Mesenchymal stem cell (in vitro differentiated cells and primary cell): ENCODE results near the gene CYP26B1.

Experiments used
- DNase-seq: peaks from one replicate; pipeline ENCODE4 v3.0.0-alpha.2; 2013
- H2AFZ ChIP-seq: one replicate; pipeline ENCODE4 v1.6.1; 2013; ENCODE audit warnings: low read depth, mild to moderate bottlenecking, control low read depth, inconsistent platforms, low read length, moderate library complexity
- H2AK5ac ChIP-seq: 2 replicates; pipeline ENCODE4 v1.6.1; 2013; ENCODE audit warnings: low read length, moderate library complexity, mild to moderate bottlenecking, inconsistent platforms; ENCODE audit not compliant: severe bottlenecking
- H2BK120ac ChIP-seq: one replicate; pipeline ENCODE4 v1.6.1; 2013; ENCODE audit warnings: low read depth, mild to moderate bottlenecking, inconsistent platforms, low read length, moderate library complexity
- H2BK12ac ChIP-seq, 2 experiments: one replicate each; pipeline ENCODE4 v1.6.1; 2013; ENCODE audit warnings: inconsistent platforms in 2 of 2, low read length in 2 of 2, mild to moderate bottlenecking in 2 of 2, moderate library complexity in 2 of 2, control low read depth in 1 of 2
- H2BK15ac ChIP-seq: one replicate; pipeline ENCODE4 v1.6.1; 2013; ENCODE audit warnings: mild to moderate bottlenecking, low read depth, inconsistent platforms; ENCODE audit not compliant: poor library complexity, severe bottlenecking
- H2BK5ac ChIP-seq: 2 replicates; pipeline ENCODE4 v1.6.1; 2013; ENCODE audit warnings: low read depth, mild to moderate bottlenecking, low read length, control low read depth, inconsistent platforms; ENCODE audit not compliant: poor library complexity, severe bottlenecking
- H3K14ac ChIP-seq, 2 experiments: one replicate each; pipeline ENCODE4 v1.6.1; 2013; ENCODE audit warnings: inconsistent platforms in 2 of 2, low read length in 2 of 2, control low read depth in 1 of 2, mild to moderate bottlenecking in 1 of 2, moderate library complexity in 1 of 2
- H3K18ac ChIP-seq, 2 experiments: one replicate each; pipeline ENCODE4 v1.6.1; 2013; ENCODE audit warnings: inconsistent platforms in 2 of 2, low read length in 2 of 2, control low read depth in 1 of 2, low read depth in 1 of 2, mild to moderate bottlenecking in 1 of 2
- H3K23ac ChIP-seq, 2 experiments: one replicate each; pipeline ENCODE4 v1.6.1; 2013; ENCODE audit warnings: inconsistent platforms in 2 of 2, low read length in 2 of 2, mild to moderate bottlenecking in 2 of 2, moderate library complexity in 2 of 2, control low read depth in 1 of 2
- H3K27ac ChIP-seq: 2 replicates; pipeline ENCODE4 v1.5.1; 2013; ENCODE audit warnings: mild to moderate bottlenecking, moderate library complexity, low read length, control low read depth, inconsistent platforms; ENCODE audit not compliant: poor library complexity, severe bottlenecking
- H3K27me3 ChIP-seq, 2 experiments: 2 replicates each; pipeline versions ENCODE4 v1.6.1 to v1.7.0; 2013; ENCODE audit warnings: low read length in 2 of 2, mild to moderate bottlenecking in 2 of 2, moderate library complexity in 2 of 2, control low read depth in 1 of 2, inconsistent platforms in 1 of 2; ENCODE audit not compliant: control insufficient read depth in 1 of 2, insufficient read depth in 1 of 2
- H3K36me3 ChIP-seq, 2 experiments: 2 replicates each; pipeline versions ENCODE4 v1.6.1 to v1.7.0; 2013; ENCODE audit warnings: low read length in 2 of 2, control low read depth in 1 of 2, inconsistent platforms in 1 of 2, low read depth in 1 of 2, mild to moderate bottlenecking in 1 of 2; ENCODE audit not compliant: insufficient read depth in 2 of 2, control insufficient read depth in 1 of 2
- H3K4ac ChIP-seq, 2 experiments: one replicate each; pipeline ENCODE4 v1.6.1; 2013; ENCODE audit warnings: inconsistent platforms in 2 of 2, low read length in 2 of 2, mild to moderate bottlenecking in 2 of 2, moderate library complexity in 2 of 2, control low read depth in 1 of 2, low read depth in 1 of 2
- H3K4me1 ChIP-seq: 2 replicates; pipeline ENCODE4 v1.6.1; 2013; ENCODE audit warnings: low read depth, low read length, control low read depth; ENCODE audit not compliant: control insufficient read depth, insufficient read depth
- H3K4me2 ChIP-seq: 2 replicates; pipeline ENCODE4 v1.6.1; 2013; ENCODE audit warnings: low read length, mild to moderate bottlenecking, inconsistent platforms; ENCODE audit not compliant: poor library complexity, severe bottlenecking
- H3K4me3 ChIP-seq, 2 experiments: 2 replicates each; pipeline versions ENCODE4 v1.5.1 to v1.7.0; 2013; ENCODE audit warnings: low read length in 2 of 2, mild to moderate bottlenecking in 2 of 2, control low read depth in 1 of 2, low read depth in 1 of 2; ENCODE audit not compliant: insufficient read depth in 1 of 2
- H3K79me1 ChIP-seq: replicated peaks from 2 replicates; pipeline ENCODE4 v1.6.1; 2013; ENCODE audit warnings: mild to moderate bottlenecking, control low read depth, low read length, inconsistent platforms; ENCODE audit not compliant: poor library complexity, severe bottlenecking
- H3K9ac ChIP-seq: 2 replicates; pipeline ENCODE4 v1.7.0; 2013; ENCODE audit warnings: mild to moderate bottlenecking, low read length, moderate library complexity
- H3K9me3 ChIP-seq: 2 replicates; pipeline ENCODE4 v1.7.0; 2013; ENCODE audit warnings: mild to moderate bottlenecking, low read length; ENCODE audit not compliant: control insufficient read depth
- H4K8ac ChIP-seq: one replicate; pipeline ENCODE4 v1.6.1; 2013; ENCODE audit warnings: inconsistent platforms, mild to moderate bottlenecking, low read length, moderate library complexity
- H4K91ac ChIP-seq: one replicate; pipeline ENCODE4 v1.6.1; 2013; ENCODE audit warnings: mild to moderate bottlenecking, low read length, inconsistent platforms
- WGBS: methylation state at CpG from one replicate; pipeline ENCODE4 v1.1.7; 2013; ENCODE audit warnings: mixed read lengths; 5-methylcytosine and 5-hydroxymethylcytosine counted together

CYP26B1 gene

DNA sequence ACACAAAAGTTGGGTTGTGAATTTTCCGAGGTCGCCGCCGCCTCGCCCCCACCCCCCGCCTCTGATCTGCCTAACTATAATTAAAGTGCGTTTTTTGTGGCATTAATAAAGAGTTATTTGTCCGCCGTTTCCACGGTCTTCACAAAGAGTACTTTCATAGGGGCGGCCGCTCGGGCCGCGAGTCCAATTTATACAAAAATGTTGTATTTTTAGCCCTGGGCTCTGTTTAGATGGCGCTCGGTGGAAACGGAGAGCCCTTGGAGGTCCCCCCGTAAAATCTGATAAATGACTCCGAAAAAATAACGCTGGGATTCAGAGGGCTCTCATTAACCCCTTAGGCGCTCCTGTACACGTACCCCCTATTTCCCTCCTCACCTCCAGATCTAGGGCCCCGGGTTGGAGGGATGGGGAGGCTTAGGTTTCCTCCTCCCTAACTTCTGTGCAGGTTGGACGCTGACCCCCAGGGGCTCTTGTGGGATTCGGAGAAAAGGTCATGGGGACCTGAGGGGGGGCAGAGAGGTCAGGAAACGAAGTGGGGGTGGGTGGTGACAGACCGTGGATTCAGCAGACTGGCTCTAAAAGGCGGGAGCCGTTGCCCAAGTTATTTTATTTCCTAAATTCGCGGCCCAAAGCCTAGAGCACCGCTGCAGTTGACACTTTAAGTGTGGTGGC lies 1.9 kb downstream of the CYP26B1 start:
- WGBS, result 6% methylated on average over 18 of the region's 33 CpGs
- DNase-seq, result no peak
- no peak overlapping the region for H3K18ac ChIP-seq

DNA sequence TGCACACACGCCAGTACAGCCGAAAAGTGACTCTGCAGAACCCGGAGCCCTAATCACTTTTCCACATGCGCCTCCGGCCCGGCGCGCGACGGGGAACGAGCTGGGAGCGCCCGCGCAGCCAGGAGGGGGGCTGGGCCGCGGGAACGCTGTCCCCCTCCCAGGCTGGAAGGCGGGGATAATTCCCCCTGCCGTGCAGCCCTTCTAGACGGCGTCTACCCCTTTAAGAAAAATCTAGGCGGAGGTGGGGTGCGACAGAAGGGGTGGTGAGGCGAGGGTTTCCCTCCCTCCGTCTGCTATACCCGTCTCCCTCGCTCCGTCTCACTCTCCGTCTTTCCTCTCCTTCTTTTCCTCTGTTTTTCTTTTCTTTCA lies 2.4 kb downstream of the CYP26B1 start:
- Histone ChIP-seq H4K91ac (no peak overlapping the region), H3K27me3 (peaks cover 24 to 65% of the 10 kb centered on the region in 2 experiments), H3K9ac (peak overlapping the region; percentile 81), H3K4me2 (peak overlapping the region; percentile 89), H3K9me3 (no peaks in the 10 kb centered on the region), H3K18ac (no peak overlapping the region), H2BK15ac (no peak overlapping the region), H3K23ac (no peak overlapping the region), H3K79me1 (no peaks in the 10 kb centered on the region), H3K27ac (no peak overlapping the region), H3K4ac (no peak overlapping the region), H3K4me1 (peaks cover 53% of the 10 kb centered on the region), H2AFZ (no peak overlapping the region), H3K4me3 (peak overlapping the region in 1 of 2 experiments; percentile 87), H2AK5ac (no peak overlapping the region), H2BK5ac (no peak overlapping the region), H3K14ac (no peak overlapping the region), H2BK120ac (no peak overlapping the region), H2BK12ac (no peak overlapping the region), H3K36me3 (no peaks in the 10 kb centered on the region), H4K8ac (no peak overlapping the region)
- under 1% methylated on average over 20 of the region's 29 CpGs for WGBS
- peak; percentile 30 for DNase-seq

More for the DNA sequence above, 1.9 kb downstream of the CYP26B1 start:
- H2BK5ac ChIP-seq, result no peak overlapping the region
- H3K23ac ChIP-seq, result no peak overlapping the region
- no peak overlapping the region for H2AFZ ChIP-seq
- peak overlapping the region in 1 of 2 experiments; percentile 87 for H3K4me3 ChIP-seq
- no peak overlapping the region for H2BK12ac ChIP-seq
- H3K9me3 ChIP-seq, result no peaks in the 10 kb centered on the region
- H4K91ac ChIP-seq, result no peak overlapping the region
- no peak overlapping the region for H4K8ac ChIP-seq
- H3K36me3 ChIP-seq, result no peaks in the 10 kb centered on the region
- peak overlapping the region; percentile 81 for H3K9ac ChIP-seq
- no peak overlapping the region for H3K14ac ChIP-seq
- H3K4me1 ChIP-seq, result peaks cover 55% of the 10 kb centered on the region
- H2BK15ac ChIP-seq, result peak overlapping the region; percentile 16
- peaks cover 28 to 69% of the 10 kb centered on the region in 2 experiments for H3K27me3 ChIP-seq
- H3K4ac ChIP-seq, result no peak overlapping the region
- peak overlapping the region; percentile 89 for H3K4me2 ChIP-seq
- no peaks in the 10 kb centered on the region for H3K79me1 ChIP-seq
- H3K27ac ChIP-seq, result no peak overlapping the region
- no peak overlapping the region for H2AK5ac ChIP-seq
- H2BK120ac ChIP-seq, result no peak overlapping the region

GRCh38 chr2:72144632-72145288 lies 2.9 kb downstream of the CYP26B1 start:
- H4K91ac ChIP-seq, result no peak overlapping the region
- H3K4me3 ChIP-seq, result peak overlapping the region; percentile 12 to 87
- peak overlapping the region; percentile 81 for H3K9ac ChIP-seq
- WGBS, result under 1% methylated on average over 54 of the region's 63 CpGs
- H2AFZ ChIP-seq, result no peak overlapping the region
- H3K4me1 ChIP-seq, result peaks cover 51% of the 10 kb centered on the region
- no peaks in the 10 kb centered on the region for H3K79me1 ChIP-seq
- H3K4me2 ChIP-seq, result peak overlapping the region; percentile 89
- H3K4ac ChIP-seq, result no peak overlapping the region
- DNase-seq, result no peak
- H2AK5ac ChIP-seq, result no peak overlapping the region
- H2BK12ac ChIP-seq, result no peak overlapping the region
- no peaks in the 10 kb centered on the region for H3K36me3 ChIP-seq
- no peak overlapping the region for H2BK15ac ChIP-seq
- H2BK5ac ChIP-seq, result no peak overlapping the region
- H3K23ac ChIP-seq, result no peak overlapping the region
- no peak overlapping the region for H4K8ac ChIP-seq
- no peak overlapping the region for H3K14ac ChIP-seq
- no peak overlapping the region for H3K18ac ChIP-seq
- no peaks in the 10 kb centered on the region for H3K9me3 ChIP-seq
- H2BK120ac ChIP-seq, result no peak overlapping the region
- peaks cover 21 to 61% of the 10 kb centered on the region in 2 experiments for H3K27me3 ChIP-seq
- no peak overlapping the region for H3K27ac ChIP-seq

DNA sequence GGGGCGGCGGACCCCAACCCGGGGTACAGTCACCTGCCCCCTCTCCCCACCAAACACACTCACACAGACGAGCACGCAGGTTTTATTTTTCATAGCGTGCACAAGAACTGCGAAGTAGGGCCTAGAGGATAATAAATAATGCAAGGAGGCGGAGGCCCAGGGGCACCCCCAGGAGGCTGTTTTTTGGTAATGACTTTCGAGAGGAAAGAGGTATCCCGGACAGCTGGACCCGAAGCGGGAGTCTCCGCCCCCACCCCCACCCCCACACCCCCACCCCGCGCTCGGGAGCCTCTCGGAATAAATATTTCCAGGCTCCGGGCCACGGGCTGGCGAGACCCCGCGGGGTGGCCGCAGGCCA lies 3.4 kb downstream of the CYP26B1 start:
- Histone ChIP-seq H2BK15ac (no peak overlapping the region), H4K8ac (no peak overlapping the region), H3K23ac (no peak overlapping the region), H4K91ac (no peak overlapping the region), H2BK5ac (no peak overlapping the region), H3K79me1 (no peaks in the 10 kb centered on the region), H3K36me3 (no peaks in the 10 kb centered on the region), H3K27ac (no peak overlapping the region), H3K27me3 (peaks cover 18 to 56% of the 10 kb centered on the region in 2 experiments), H3K4me1 (peaks cover 51% of the 10 kb centered on the region), H3K18ac (no peak overlapping the region), H2AFZ (no peak overlapping the region), H3K14ac (no peak overlapping the region), H2BK120ac (no peak overlapping the region), H2BK12ac (no peak overlapping the region), H3K4ac (no peak overlapping the region), H3K4me2 (peak overlapping the region; percentile 89), H3K4me3 (peak overlapping the region in 1 of 2 experiments; percentile 87), H3K9me3 (no peaks in the 10 kb centered on the region), H3K9ac (peak overlapping the region; percentile 81), H2AK5ac (no peak overlapping the region)
- DNase-seq, result no peak
- whole genome bisulfite sequencing, result 1% methylated on average over 12 of the region's 23 CpGs
